K562 (cell line): Measurements from ENCODE around the gene MTF1. TPM values are rescaled to one million over a fixed set of nuclear protein-coding genes. Genes with fewer than 3 reads are reported as not detected.

Source experiments
- ATAC-seq: fragments of 200-7000 bp; cut with Tn5 transposase; 3 replicates; pipeline ENCODE4 v1.9.1; 2020; ENCODE audit warnings: moderate library complexity
- BruUV-seq: library from RNA; stranded (reverse); fragments of 400-500 nt; replicated peaks from 2 replicates; lab custom pipeline; 2021; lab: Mats Ljungman, UMichigan
- CTCF ChIA-PET: fragments of 300-600 bp; formaldehyde crosslinking; extraction: SDS; loops from one replicate; lab custom pipeline; 2021; ENCODE audit warnings: low intra/inter-chr PET ratio; lab: Yijun Ruan, JAX
- POLR2A ChIA-PET: fragments of 300-600, 350-650 bp; sonication (Branson Sonifier 250); formaldehyde crosslinking; extraction: SDS; loops from one replicate; lab custom pipeline; 2021; ENCODE audit warnings: antibody characterized with exemption, inconsistent platforms; lab: Yijun Ruan, JAX
- DNase-seq, 4 experiments: peaks; one replicate each; pipeline versions ENCODE4 v3.0.0 to v3.0.0-alpha.2; 2011 to 2018; ENCODE audit warnings: low spot score in 3 of 4, mixed read lengths in 3 of 4; ENCODE audit errors: extremely low read depth in 1 of 4
- FAIRE-seq: peaks from 2 replicates; lab custom pipeline; 2011; peaks lifted over from hg19 to GRCh38; lab: Jason Lieb, UNC
- H2AFZ ChIP-seq: 2 replicates; pipeline ENCODE4 v1.6.0; 2011; ENCODE audit warnings: low read depth, low read length, control low read depth, inconsistent platforms
- H3K27ac ChIP-seq: fragments of 200-600 bp; 3 replicates; pipeline ENCODE4 v1.8.0; 2011; ENCODE audit warnings: low read depth, mild to moderate bottlenecking, control low read depth, inconsistent platforms, low read length, moderate library complexity, mixed read lengths; ENCODE audit errors: extremely low read depth
- H3K27me3 ChIP-seq, 2 experiments: fragments of 300-600 bp in 1 of 2; 2 replicates in 1 of 2; 3 replicates in 1 of 2; pipeline versions ENCODE4 v1.6.0 to v1.8.0; 2011; ENCODE audit warnings: inconsistent platforms in 2 of 2, low read length in 2 of 2, mild to moderate bottlenecking in 1 of 2, mixed read lengths in 1 of 2, moderate library complexity in 1 of 2; ENCODE audit not compliant: control insufficient read depth in 2 of 2, insufficient read depth in 2 of 2
- H3K36me3 ChIP-seq: fragments of 300-600 bp; 3 replicates; pipeline ENCODE4 v1.8.0; 2011; ENCODE audit warnings: mild to moderate bottlenecking, low read length, inconsistent platforms; ENCODE audit not compliant: control insufficient read depth, insufficient read depth
- H3K4me1 ChIP-seq, 2 experiments: fragments of 200-600 bp in 1 of 2; replicated peaks in 1 of 2; 2 replicates in 1 of 2; 3 replicates in 1 of 2; pipeline versions ENCODE4 v1.5.1 to v1.8.0; 2011; ENCODE audit warnings: inconsistent platforms in 2 of 2, low read length in 2 of 2, mild to moderate bottlenecking in 1 of 2, mixed read lengths in 1 of 2, moderate library complexity in 1 of 2; ENCODE audit not compliant: control insufficient read depth in 2 of 2, insufficient read depth in 2 of 2
- H3K4me2 ChIP-seq: 2 replicates; pipeline ENCODE4 v1.6.1; 2011; ENCODE audit warnings: low read length, control low read depth, inconsistent platforms, mixed read lengths; ENCODE audit not compliant: insufficient read depth
- H3K4me3 ChIP-seq: fragments of 200-600 bp; sonication (generic), shearing (Covaris generic); 2 replicates; pipeline ENCODE4 v1.5.1; 2016; ENCODE audit warnings: control low read depth, inconsistent platforms
- H3K79me2 ChIP-seq: fragments of 200-600 bp; 3 replicates; pipeline ENCODE4 v1.8.0; 2011; ENCODE audit warnings: low read length, inconsistent platforms; ENCODE audit not compliant: control insufficient read depth, insufficient read depth
- H3K9ac ChIP-seq, 2 experiments: 2 replicates each; pipeline versions ENCODE4 v1.6.0 to v1.6.1; 2011; ENCODE audit warnings: low read depth in 2 of 2, low read length in 2 of 2, control low read depth in 1 of 2, inconsistent platforms in 1 of 2, mild to moderate bottlenecking in 1 of 2, mixed read lengths in 1 of 2; ENCODE audit not compliant: insufficient read depth in 1 of 2
- H3K9me1 ChIP-seq: one replicate; pipeline ENCODE4 v1.6.0; 2011; ENCODE audit warnings: inconsistent platforms, mild to moderate bottlenecking, low read length, moderate library complexity; ENCODE audit not compliant: control insufficient read depth, insufficient read depth
- H3K9me3 ChIP-seq: replicated peaks from 2 replicates; pipeline ENCODE4 v1.5.1; 2011; ENCODE audit warnings: low read depth, low read length, inconsistent platforms; ENCODE audit not compliant: control insufficient read depth, insufficient read depth
- H4K20me1 ChIP-seq: replicated peaks from 2 replicates; pipeline ENCODE4 v1.6.1; 2011; ENCODE audit warnings: low read length, inconsistent platforms, mixed read lengths; ENCODE audit not compliant: control insufficient read depth, insufficient read depth
- MAFK ChIP-seq: IDR thresholded peaks from 2 replicates; pipeline ENCODE4 v1.6.1; 2011; ENCODE audit warnings: low read length, improper control_type of control experiment
- MBD2 ChIP-seq: sonication (generic); IDR thresholded peaks from 2 replicates; pipeline ENCODE4 v1.6.1; 2016; ENCODE audit warnings: low read depth, borderline replicate concordance
- PHB2 ChIP-seq: fragments of 450-650 bp; IDR thresholded peaks from 2 replicates; pipeline ENCODE4 v1.6.1; 2017; ENCODE audit warnings: low read depth
- TEAD4 ChIP-seq, 2 experiments: sonication (generic) in 1 of 2; formaldehyde crosslinking in 1 of 2; IDR thresholded peaks; 2 replicates each; pipeline versions ENCODE4 v1.6.1 to v1.8.0; 2012 to 2022; ENCODE audit warnings: borderline replicate concordance in 1 of 2, inconsistent platforms in 1 of 2, low read length in 1 of 2, mild to moderate bottlenecking in 1 of 2, missing genetic modification reagents in 1 of 2
- ZBED1 ChIP-seq: IDR thresholded peaks from 2 replicates; pipeline ENCODE4 v1.6.1; 2014
- ZBTB7A ChIP-seq: IDR thresholded peaks from 2 replicates; pipeline ENCODE4 v1.6.1; 2011; ENCODE audit warnings: low read depth, mild to moderate bottlenecking, low read length, moderate library complexity, borderline replicate concordance; ENCODE audit not compliant: control insufficient read depth
- ZNF121 ChIP-seq: sonication (generic); formaldehyde crosslinking; conservative IDR thresholded peaks from 2 replicates; pipeline ENCODE4 v1.8.0; 2022; ENCODE audit warnings: missing genetic modification reagents
- ZNF274 ChIP-seq: IDR thresholded peaks from 2 replicates; pipeline ENCODE4 v1.6.1; 2011; ENCODE audit warnings: low read depth, mild to moderate bottlenecking, low read length, moderate library complexity, borderline replicate concordance
- ZNF436 ChIP-seq: fragments of 250-450, 450-650 bp; sonication (Bioruptor Pico); formaldehyde crosslinking; IDR thresholded peaks from 2 replicates; pipeline ENCODE4 v1.7.0; 2020; ENCODE audit warnings: mild to moderate bottlenecking
- ZSCAN32 ChIP-seq: fragments of 450-650 bp; formaldehyde crosslinking; IDR thresholded peaks from 2 replicates; pipeline ENCODE4 v1.4.0; 2020; ENCODE audit warnings: mild to moderate bottlenecking, moderate library complexity
- WGBS: fragments of 100-300 bp; shearing (Covaris generic); methylation state at CpG from one replicate; pipeline ENCODE4 v1.1.6; 2016; ENCODE audit warnings: low coverage, mixed read lengths; ENCODE audit not compliant: insufficient coverage; ENCODE audit errors: missing lambda C conversion rate; 5-methylcytosine and 5-hydroxymethylcytosine counted together
- in situ Hi-C: fragments of 300-500 bp; cut with MboI; formaldehyde crosslinking; loops from 4 replicates; pipeline ENCODE4 v1.15.0; 2018; ENCODE audit warnings: inconsistent platforms, mixed read lengths
- intact Hi-C: fragments of 100-400 bp; cut with micrococcal nuclease; formaldehyde crosslinking; loops from 2 replicates; pipeline ENCODE4 v1.14.2; 2022
- polyA plus RNA-seq, 8 experiments: library from polyadenylated mRNA; depleted of rRNA in 4 of 8; stranded (reverse) in 5 of 8; unstranded in 3 of 8; fragments of >200 nt; fragmentation: Nextera tagmentation in 2 of 8; fragmentation: Illumina TruSeq in 1 of 8; extraction: Ambion mirVana in 2 of 8; extraction: Trizol in 1 of 8; gene quantifications; 2 replicates each; pipeline versions ENCODE4 v1.2.1 to v1.2.3, GENCODE V29; 2011 to 2014; ENCODE audit warnings: inconsistent platforms in 1 of 8, missing spikeins in 1 of 8
- total RNA-seq, 7 experiments: library from RNA; depleted of rRNA in 6 of 7; stranded (reverse); fragments of >200 nt in 6 of 7; fragmentation: Illumina TruSeq in 2 of 7; extraction: Trizol in 2 of 7; gene quantifications; 2 replicates each; pipeline versions ENCODE4 v1.2.1 to v1.2.3, GENCODE V29; 2011 to 2021; ENCODE audit warnings: low replicate concordance in 1 of 7
- TF ChIP-seq, protein P1 (sequence below): sonication (generic); formaldehyde crosslinking; IDR thresholded peaks from 2 replicates; pipeline ENCODE4 v1.8.0; 2022; ENCODE audit warnings: mild to moderate bottlenecking, missing genetic modification reagents

Gene MTF1
- total and polyA plus RNA-seq, 9 of the 15 experiments (the other 6 are each of a cell fraction or from before 2014, with no cell fraction given), result 1.1 to 12.2 (median 4.3) TPM

DNA sequence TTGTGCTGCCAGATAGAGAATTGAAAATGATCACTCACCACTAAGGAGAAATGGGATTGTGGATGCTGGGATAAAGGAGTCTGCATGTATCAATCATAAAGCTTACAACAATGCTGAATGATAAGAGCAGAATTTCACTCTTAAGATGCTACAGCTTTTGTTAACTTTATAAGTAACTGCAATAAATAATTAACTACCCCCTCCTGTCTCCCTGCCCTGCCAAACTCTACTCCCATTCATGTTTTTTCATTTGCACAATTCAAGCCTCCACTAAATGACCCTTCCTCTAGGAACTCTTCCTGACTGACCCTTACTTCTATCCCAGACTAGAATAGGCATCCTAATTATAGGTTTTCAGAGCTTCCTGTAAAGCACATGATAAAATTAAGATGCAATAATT, 14.9 kb downstream of the MTF1 start (continued):
- TF ChIP-seq ZNF436 (no peak), MAFK (no peak), PHB2 (no peak), ZBTB7A (no peak), MBD2 (no peak), TEAD4 (IDR thresholded peaks at IDR 0.05; ENCODE audit: low read length) (no peak), TEAD4 (CRISPR knock-in tag; IDR thresholded peaks at IDR 0.05; ENCODE audit: borderline replicate concordance) (no peak), ZNF274 (no peak), ZSCAN32 (CRISPR knock-in tag) (no peak)
- TF ChIP-seq, protein P1, sequence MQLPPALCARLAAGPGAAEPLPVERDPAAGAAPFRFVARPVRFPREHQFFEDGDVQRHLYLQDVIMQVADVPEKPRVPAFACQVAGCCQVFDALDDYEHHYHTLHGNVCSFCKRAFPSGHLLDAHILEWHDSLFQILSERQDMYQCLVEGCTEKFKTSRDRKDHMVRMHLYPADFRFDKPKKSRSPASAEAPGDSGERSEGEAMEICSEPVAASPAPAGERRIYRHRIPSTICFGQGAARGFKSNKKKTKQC (CRISPR knock-in tag), result no peak

DNA sequence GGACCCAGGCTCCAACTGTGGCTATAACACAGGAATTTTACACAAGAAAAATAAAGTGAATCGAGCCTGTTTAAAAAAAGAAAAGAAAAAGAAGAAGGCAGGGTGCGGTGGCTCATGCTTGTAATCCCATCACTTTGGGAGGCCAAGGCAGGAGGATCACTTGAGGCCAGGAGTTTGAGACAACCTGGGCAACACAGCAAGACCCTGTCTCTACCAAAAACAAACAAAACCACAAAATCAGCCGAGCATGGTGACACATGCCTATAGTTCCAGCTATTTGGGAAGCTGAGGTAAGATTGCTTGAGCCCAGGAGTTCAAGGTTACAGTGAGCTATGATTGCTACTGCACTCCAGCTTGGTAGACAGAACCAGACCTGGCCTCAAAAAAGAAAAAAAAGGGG, 17.7 kb downstream of the MTF1 start:
- Histone ChIP-seq H3K4me2 (no peak overlapping the region), H3K4me1 (peaks cover 0 to 16% of the 10 kb centered on the region in 2 experiments; a peak in 2 of 5 replicates), H3K27me3 (no peaks in the 10 kb centered on the region), H3K36me3 (peaks cover 45% of the 10 kb centered on the region), H3K9me3 (no peaks in the 10 kb centered on the region), H2AFZ (no peak overlapping the region), H3K27ac (no peak overlapping the region), H3K9me1 (no peaks in the 10 kb centered on the region), H3K79me2 (peaks cover 19% of the 10 kb centered on the region; the same call in 2 of the 3 replicates), H3K9ac (no peak overlapping the region), H3K4me3 (no peak overlapping the region), H4K20me1 (no peaks in the 10 kb centered on the region)
- ATAC-seq (no peak), DNase-seq (no peak), FAIRE-seq (no peak)
- CTCF ChIA-PET, result no interaction called here
- TF ChIP-seq ZBED1, result no peak
- TF ChIP-seq ZNF121 (CRISPR knock-in tag), result 0 out of 2 replicates have a peak, but pooled peaks have one; percentile 18
- 78% methylated on average over 3 of the region's 3 CpGs for WGBS
- in situ Hi-C loops (no loop called here), intact Hi-C loops (no loop called here)
- POLR2A ChIA-PET, result interaction anchor here (0.6 kb wide), 1 partner anchor 33 kb away, joined by 3 read pairs; no protein-coding TSS in a partner anchor
- no TSS peak for BruUV-seq
